ENCODE measurements around the gene TBC1D10A. TPM values are rescaled to one million over a fixed set of nuclear protein-coding genes. Genes with fewer than 3 reads are reported as not detected.
A peak's percentile ranks its signal among the peaks of the same experiment; 100 is the strongest.

TBC1D10A gene
- total and polyA plus RNA-seq, 2 experiments from 2014 or later, result 15.7 to 39.9 TPM

DNA sequence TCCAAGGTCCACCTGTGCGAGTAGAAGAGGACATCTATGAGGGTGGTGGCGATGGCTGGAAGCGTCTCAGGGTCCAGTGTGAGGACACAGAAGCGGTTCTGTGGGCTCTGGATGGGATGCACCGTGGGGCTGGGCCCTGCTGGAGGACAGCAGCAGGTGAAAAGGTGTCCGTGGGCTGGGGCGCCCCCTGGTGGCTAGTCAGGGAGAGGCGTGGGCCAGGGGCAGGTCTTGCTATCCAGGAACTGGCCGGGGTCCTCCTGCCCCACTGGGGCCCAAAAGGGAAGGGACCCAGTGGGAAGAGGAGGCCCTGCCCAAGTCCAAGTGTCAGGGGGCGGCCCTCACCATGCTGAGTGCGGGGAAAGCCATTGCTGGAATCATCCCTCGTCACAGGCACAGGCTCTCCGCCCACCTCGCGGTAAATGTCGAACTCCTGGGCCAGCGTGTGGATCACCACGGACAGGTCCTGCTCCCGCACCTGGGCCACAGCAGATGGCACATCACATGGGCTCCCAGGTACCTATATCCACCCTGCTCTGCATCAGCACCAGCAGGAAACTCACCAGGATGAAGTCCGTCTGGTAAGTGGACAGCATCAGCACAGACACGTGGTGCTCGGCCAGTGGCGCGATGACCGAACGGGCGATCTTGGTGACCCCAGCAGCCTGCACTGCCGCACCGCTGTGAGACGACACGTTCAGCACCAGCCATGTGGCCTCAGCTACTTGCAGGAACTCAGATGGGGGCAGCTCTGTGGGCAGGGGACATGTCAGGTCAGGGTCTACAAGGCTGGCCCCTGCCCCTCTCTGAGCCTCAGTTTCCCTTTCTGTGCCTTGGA is 39.7 kb downstream of the TBC1D10A start:
- no peak overlapping the region for H3K27ac ChIP-seq
- TF ChIP-seq EZH2phosphoT487 (IDR thresholded peaks at IDR 0.05; ENCODE audit: low read depth, severe bottlenecking, unreplicated experiment), result no peak
- TF ChIP-seq, protein P1, sequence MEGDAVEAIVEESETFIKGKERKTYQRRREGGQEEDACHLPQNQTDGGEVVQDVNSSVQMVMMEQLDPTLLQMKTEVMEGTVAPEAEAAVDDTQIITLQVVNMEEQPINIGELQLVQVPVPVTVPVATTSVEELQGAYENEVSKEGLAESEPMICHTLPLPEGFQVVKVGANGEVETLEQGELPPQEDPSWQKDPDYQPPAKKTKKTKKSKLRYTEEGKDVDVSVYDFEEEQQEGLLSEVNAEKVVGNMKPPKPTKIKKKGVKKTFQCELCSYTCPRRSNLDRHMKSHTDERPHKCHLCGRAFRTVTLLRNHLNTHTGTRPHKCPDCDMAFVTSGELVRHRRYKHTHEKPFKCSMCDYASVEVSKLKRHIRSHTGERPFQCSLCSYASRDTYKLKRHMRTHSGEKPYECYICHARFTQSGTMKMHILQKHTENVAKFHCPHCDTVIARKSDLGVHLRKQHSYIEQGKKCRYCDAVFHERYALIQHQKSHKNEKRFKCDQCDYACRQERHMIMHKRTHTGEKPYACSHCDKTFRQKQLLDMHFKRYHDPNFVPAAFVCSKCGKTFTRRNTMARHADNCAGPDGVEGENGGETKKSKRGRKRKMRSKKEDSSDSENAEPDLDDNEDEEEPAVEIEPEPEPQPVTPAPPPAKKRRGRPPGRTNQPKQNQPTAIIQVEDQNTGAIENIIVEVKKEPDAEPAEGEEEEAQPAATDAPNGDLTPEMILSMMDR (IDR thresholded peaks at IDR 0.05; ENCODE audit: poor library complexity), result peak; percentile 79
- H3K4me1 ChIP-seq (ENCODE audit: insufficient read depth), result peaks cover 10% of the 10 kb centered on the region

DNA sequence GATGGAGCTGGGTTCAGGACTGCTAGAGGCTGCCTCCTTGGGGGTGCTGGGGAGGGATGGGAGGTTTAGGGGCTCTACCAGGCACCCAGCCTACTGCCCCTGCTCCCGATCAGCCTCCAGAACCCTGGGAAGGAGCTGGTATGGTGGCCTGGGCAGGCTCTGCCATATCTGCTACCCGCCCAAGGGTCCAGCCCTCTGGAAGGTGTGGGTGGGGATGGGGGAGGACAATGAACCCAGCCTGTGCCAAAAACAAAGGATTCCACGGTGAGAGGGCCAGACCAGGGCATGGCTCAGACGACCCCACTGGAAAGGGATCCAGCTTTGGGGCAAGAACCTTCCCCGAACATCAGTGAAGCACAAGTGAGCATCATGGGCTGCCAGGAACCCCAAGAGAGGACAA is 40.4 kb downstream of the TBC1D10A start:
- no peaks in the 10 kb centered on the region for H3K79me2 ChIP-seq
- no peaks in the 10 kb centered on the region for H4K20me1 ChIP-seq (ENCODE audit: insufficient read depth, poor library complexity, severe bottlenecking)
- H3K9me2 ChIP-seq (replicated peaks; ENCODE audit: insufficient read depth), result no peaks in the 10 kb centered on the region
- H3K9me3 ChIP-seq (ENCODE audit: low read depth), result no peaks in the 10 kb centered on the region
- H3K4me1 ChIP-seq (ENCODE audit: insufficient read depth), result peaks cover 10% of the 10 kb centered on the region
- no peak overlapping the region for H3K27ac ChIP-seq
- no peak for DNase-seq (ENCODE audit: low spot score)
- WGBS (ENCODE audit: low lambda C conversion rate, missing lambda C conversion rate), result 93% methylated on average over 5 of the region's 5 CpGs
- no peak overlapping the region for H3K4me2 ChIP-seq
- no peak overlapping the region for H2AFZ ChIP-seq
- no peaks in the 10 kb centered on the region for H3K36me3 ChIP-seq (replicated peaks; ENCODE audit: insufficient read depth, low read depth)
- no peak overlapping the region for H3K4me3 ChIP-seq
- no peaks in the 10 kb centered on the region for H3K27me3 ChIP-seq
- TF ChIP-seq EZH2 (IDR thresholded peaks at IDR 0.05; ENCODE audit: borderline replicate concordance) (no peak), EZH2phosphoT487 (IDR thresholded peaks at IDR 0.05; ENCODE audit: low read depth, severe bottlenecking, unreplicated experiment) (no peak)
- TF ChIP-seq, protein P1 (IDR thresholded peaks at IDR 0.05; ENCODE audit: poor library complexity), result no peak

More for the DNA sequence above, 39.7 kb downstream of the TBC1D10A start:
- DNase-seq (ENCODE audit: low spot score), result peak; percentile 74
- H3K36me3 ChIP-seq (replicated peaks; ENCODE audit: insufficient read depth, low read depth), result no peaks in the 10 kb centered on the region
- no peak overlapping the region for H3K4me2 ChIP-seq
- H4K20me1 ChIP-seq (ENCODE audit: insufficient read depth, poor library complexity, severe bottlenecking), result no peaks in the 10 kb centered on the region
- no peak overlapping the region for H2AFZ ChIP-seq
- WGBS (ENCODE audit: low lambda C conversion rate, missing lambda C conversion rate), result 73% methylated on average over 31 of the region's 31 CpGs
- H3K4me3 ChIP-seq, result no peak overlapping the region
- no peaks in the 10 kb centered on the region for H3K9me3 ChIP-seq (ENCODE audit: low read depth)
- no peaks in the 10 kb centered on the region for H3K27me3 ChIP-seq
- H3K9me2 ChIP-seq (replicated peaks; ENCODE audit: insufficient read depth), result no peaks in the 10 kb centered on the region
- H3K79me2 ChIP-seq, result no peaks in the 10 kb centered on the region

DNA sequence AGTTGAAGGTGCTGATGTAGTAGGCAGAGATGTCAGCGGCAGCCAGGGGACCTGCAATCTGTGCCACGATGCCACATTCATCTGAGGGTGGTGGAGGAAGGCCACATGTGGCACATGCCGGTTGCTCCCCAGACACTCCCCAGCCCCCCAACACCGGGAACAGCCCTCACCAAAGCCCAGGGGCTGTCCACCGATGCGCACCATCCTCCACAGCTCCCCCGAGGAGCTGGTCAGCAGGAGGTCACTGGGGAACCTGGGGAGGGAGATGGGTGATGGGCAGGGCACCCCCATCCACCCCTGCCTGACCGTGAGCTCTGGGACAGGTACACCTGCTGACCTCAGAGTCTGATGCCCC is 40.9 kb downstream of the TBC1D10A start:
- Histone ChIP-seq H3K9me3 (ENCODE audit: low read depth) (no peaks in the 10 kb centered on the region), H3K4me1 (ENCODE audit: insufficient read depth) (peaks cover 9% of the 10 kb centered on the region), H3K4me2 (no peak overlapping the region), H4K20me1 (ENCODE audit: insufficient read depth, poor library complexity, severe bottlenecking) (no peaks in the 10 kb centered on the region), H2AFZ (no peak overlapping the region), H3K4me3 (no peak overlapping the region), H3K27ac (no peak overlapping the region), H3K79me2 (no peaks in the 10 kb centered on the region), H3K9me2 (replicated peaks; ENCODE audit: insufficient read depth) (no peaks in the 10 kb centered on the region), H3K36me3 (replicated peaks; ENCODE audit: insufficient read depth, low read depth) (no peaks in the 10 kb centered on the region), H3K27me3 (no peaks in the 10 kb centered on the region)
- no peak for DNase-seq (ENCODE audit: low spot score)
- 84% methylated on average over 7 of the region's 8 CpGs for WGBS (ENCODE audit: low lambda C conversion rate, missing lambda C conversion rate)
- TF ChIP-seq, protein P1 (IDR thresholded peaks at IDR 0.05; ENCODE audit: poor library complexity), result no peak
- TF ChIP-seq EZH2phosphoT487 (IDR thresholded peaks at IDR 0.05; ENCODE audit: low read depth, severe bottlenecking, unreplicated experiment) (no peak), EZH2 (IDR thresholded peaks at IDR 0.05; ENCODE audit: borderline replicate concordance) (no peak)
